SU-DHL-6 (cell line): ENCODE measurements around the gene RNU6-1.

ENCODE experiments used
- CTCF ChIP-seq: fragments of 200-600 bp; sonication (generic); IDR thresholded peaks from one replicate; pipeline ENCODE4 v1.5.1; 2017; ENCODE audit warnings: antibody characterized with exemption, mild to moderate bottlenecking, low read length, moderate library complexity; ENCODE audit not compliant: insufficient read depth, poor library complexity, severe bottlenecking
- EZH2phosphoT487 ChIP-seq: fragments of 200-600 bp; sonication (generic), shearing (Covaris generic); conservative IDR thresholded peaks from 2 replicates; pipeline ENCODE4 v1.6.1; 2018; ENCODE audit warnings: mild to moderate bottlenecking, antibody characterized with exemption, low read length, moderate library complexity, mixed read lengths

- TF ChIP-seq CTCF (no peak), EZH2phosphoT487 (no peak)
Measured at GRCh38 chr15:67822537-67823313, 17.1 kb downstream of the RNU6-1 start.
